Measurements from ENCODE around the gene NPPA.
A peak's percentile ranks its signal among the peaks of the same experiment; 100 is the strongest.
"Not testable (repeated sequence)": the region's sequence is repeated elsewhere in the genome, so short reads cannot be mapped to it uniquely, and the experiment has no call there.

NPPA gene

DNA sequence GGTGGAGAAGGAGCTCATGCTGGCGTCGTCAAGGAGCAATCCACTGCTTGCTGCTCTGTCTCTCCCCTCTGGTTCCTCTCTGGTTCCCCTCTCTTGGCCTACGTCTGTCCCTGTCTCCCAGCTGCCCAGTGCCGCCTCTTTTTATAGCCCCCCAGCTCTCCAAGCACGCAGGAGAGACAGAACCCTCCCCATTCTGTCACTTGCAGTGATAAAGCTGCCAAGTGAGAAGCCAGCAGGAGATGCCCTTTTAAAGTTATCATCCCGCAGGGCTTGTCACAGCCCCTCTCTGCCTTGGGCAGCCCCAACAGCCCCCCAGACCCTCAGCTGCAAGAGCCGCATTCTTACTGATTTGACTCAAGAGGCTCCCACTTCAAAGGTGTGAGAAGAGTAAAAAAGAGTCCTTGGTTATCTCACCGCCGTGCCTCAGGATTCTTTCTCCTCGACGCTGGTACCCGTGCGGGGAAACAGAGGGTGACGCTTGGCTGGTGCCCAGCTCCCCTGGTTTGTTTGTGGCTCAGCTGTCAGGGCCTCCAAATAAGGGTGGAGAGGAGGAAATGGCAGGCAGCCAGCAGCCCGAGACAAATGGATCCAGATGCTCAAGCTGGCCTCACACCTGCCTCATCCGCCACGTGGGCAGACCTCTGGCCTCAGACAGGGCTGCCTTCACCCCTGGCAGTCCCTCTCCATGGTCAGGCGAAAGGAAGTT lies at the start of gene NPPA:
TSS of gene NPPA (minus strand) at position 117 of the 706 bp plus-strand sequence. CDS start at position 18, 99 bp downstream.
- no peak for DNase-seq (ENCODE audit: low read depth in 2 of 2)

DNA sequence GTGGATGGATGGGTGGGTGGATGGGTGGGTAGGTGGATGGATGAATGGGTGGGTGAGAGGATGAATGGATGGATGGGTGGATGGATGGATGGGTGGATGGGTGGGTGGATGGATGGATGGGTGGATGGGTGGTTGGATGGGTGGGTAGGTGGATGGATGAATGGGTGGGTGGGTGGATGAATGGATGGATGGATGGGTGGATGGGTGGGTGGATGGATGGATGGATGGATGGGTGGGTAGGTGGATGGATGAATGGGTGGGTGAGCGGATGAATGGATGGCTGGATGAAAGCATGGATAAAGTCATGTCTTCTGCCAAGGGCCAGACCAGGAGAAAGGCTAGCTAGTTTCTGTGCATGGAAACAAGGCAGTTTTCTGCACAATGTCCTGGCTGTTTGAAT lies 46.9 kb upstream of the NPPA start:
- not testable (repeated sequence) for DNase-seq (ENCODE audit: low read depth in 2 of 2)

DNA sequence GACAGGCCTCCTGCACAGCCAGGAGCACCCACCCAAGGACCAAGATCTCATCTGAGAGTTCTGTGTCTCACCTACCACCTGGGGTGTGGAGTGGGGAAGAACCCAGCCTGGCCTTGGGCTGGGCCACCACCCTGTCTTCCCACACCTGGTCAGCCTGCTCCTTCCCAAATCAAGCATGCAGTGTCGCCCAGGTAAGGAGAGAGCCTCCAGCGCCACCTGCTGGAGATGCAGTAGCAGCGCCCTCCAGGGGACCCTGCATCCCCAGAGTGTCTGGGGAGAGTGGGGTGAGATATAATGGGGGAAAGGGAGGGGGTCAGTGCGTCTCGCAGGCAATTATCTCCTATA lies 46.3 kb upstream of the NPPA start:
- peak; percentile 55 to 67 for DNase-seq (ENCODE audit: low read depth in 2 of 2)

- DNase-seq (ENCODE audit: low read depth in 2 of 2): no peak
These were observed 44.0 kb upstream of the NPPA start for GRCh38 chr1:11891433-11892186.

DNA sequence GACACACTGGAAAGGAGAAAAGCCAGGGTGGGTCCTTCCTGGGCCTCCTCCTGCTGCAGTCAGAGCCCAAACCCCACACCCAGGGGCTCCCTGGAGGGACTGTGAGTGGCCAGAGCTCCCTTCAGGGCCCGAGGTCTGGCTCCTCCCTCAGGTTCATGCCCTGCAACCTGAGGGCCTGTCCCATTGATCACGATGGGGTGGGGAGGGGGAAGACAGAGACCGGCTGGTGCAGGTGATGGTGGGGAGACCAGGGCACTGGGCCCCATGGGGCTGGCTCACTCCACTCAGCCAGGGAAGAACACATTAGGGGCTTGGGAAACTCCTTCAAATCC lies 41.3 kb upstream of the NPPA start:
- no peak for DNase-seq (ENCODE audit: low read depth in 2 of 2)

GRCh38 chr1:11888206-11888876 lies 40.8 kb upstream of the NPPA start:
- no peak for DNase-seq (ENCODE audit: low read depth in 2 of 2)

- DNase-seq (ENCODE audit: low read depth in 2 of 2): no peak
These were observed 40.1 kb upstream of the NPPA start for GRCh38 chr1:11887666-11888007.

DNA sequence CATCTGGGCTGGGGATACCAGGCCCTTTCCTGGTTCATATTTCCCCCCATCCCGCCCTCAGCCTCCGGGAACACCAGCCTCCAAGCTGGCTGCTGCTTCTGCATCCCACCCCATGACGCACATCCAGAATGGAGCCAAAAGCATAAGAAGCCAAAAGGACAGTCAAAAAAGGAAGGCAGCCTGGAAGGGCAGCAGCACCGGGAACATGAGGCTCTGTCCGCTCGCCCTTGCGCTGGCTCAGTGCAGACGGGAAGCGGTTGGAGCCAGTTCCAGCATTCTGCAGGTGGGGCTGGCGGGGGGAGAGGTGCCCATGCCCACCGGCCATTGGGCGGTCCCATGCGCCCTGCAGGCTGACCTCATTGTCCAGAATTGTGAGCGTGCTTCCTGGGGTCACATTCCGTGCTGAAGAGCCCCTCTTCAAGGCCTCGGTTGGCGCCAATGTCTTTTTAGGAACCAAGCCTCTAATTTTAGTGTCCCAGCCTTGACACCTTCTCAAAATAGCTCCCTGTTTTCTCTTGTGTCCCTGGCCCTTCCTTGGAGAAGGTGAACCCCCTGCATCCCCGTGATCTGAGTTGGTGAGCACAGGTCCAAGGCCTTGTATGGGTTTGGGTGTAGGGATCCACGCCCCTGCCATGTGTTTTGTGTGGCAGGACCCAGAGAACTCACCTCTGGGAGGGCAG lies 39.5 kb upstream of the NPPA start:
- no peak for DNase-seq (ENCODE audit: low read depth in 2 of 2)

DNA sequence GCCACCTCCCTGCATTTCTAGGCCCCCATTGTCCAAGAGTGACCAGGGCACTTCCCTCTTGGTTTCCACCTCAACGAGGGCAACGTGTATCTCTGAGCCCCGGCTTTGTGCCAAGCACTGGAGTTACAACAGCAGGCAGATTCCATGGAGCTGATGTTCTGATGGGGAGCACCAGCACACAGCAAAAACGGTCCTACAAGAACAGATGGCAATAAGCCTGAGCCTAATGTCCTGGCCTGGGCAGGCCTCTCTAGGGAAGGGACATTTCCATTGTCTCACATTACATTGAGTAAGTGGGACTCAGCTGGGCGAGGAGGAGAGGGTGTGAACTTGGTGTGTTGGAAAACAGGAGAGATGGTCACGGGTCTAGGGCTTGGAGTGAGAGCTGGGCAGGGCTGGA lies 38.3 kb upstream of the NPPA start:
- no peak for DNase-seq (ENCODE audit: low read depth in 2 of 2)

DNA sequence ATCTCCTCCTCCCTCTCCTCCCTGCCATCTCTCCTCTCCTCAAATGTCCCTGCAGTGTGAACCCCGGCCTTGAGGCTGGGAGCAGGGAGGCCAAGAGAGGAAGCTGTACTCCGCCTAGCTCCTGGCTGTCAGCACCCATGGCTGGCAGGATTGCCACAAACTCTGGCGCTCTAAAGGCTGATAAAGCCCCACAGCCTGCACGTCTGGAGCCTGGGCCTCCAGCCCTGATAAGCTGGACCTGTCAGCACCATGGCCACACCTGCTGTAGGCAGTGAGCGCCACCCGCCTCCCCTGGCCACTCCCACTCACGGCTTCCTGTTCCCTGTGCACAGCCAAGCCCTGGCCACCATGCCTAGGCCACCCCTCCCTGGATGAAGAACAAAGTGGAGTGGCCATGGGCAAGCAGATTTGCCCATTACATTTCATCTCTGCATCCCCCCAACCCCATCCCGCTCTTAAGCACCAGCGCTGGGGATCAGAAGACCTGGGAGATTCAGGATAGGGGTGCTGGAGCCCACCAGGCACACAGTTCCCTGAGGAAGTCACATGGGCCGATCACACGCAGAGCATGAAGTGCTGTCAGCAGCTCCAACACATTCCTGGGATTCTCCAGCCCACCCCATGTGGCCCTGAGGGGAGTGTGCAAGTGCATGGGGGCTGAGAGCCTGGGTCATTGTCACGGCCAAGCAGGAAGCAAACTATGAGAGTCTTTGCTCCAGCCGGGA lies 35.4 kb upstream of the NPPA start:
- no peak for DNase-seq (ENCODE audit: low read depth in 2 of 2)

- DNase-seq (ENCODE audit: low read depth in 2 of 2): no peak
These were observed 34.3 kb upstream of the NPPA start for GRCh38 chr1:11881749-11882441.

DNA sequence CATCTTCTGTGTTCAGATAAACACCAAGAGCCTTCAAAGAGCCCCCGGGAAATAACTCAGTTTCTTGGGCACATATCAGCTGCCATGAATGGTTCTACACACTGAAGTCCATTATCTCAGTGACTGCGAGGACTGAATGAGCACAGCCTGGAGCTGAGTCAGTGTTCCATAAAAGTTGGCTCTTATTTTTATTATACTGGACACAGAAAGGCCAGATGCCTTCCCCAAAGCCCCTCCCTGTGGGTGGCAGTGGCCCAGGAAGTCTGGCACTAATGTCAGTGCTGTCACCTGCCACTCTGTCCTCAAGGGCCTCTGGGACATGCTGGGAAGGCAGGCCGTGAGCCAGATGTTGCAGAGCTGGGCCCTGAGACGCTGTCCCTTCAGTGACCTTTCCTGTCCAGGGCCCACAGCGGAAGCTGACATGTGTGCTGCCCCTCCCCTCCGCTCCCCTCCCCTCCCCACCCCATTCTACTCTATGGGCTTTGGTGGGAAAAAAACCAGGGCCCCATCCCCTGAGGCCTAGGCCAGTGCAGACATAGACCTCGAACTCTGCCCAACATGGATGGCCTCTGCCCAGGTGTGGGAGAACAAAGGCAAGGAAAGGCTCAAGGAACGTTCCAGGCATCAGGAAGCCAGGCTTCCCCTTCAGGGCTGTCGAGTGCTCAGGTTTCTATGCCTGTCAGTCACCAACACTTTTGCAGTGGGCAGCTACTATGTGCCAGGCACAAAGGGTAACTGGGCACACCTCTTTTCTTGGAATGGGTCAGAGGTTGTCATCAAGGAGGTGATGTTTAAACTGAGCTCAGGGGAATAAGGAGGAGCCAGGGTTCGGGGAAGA lies 33.5 kb upstream of the NPPA start:
- DNase-seq (ENCODE audit: low read depth in 2 of 2): no peak

- no peak for DNase-seq (ENCODE audit: low read depth in 2 of 2)
These were observed 32.6 kb upstream of the NPPA start for GRCh38 chr1:11880181-11880575.

- no peak for DNase-seq (ENCODE audit: low read depth in 2 of 2)
These were observed 32.0 kb upstream of the NPPA start for GRCh38 chr1:11879311-11880180.

DNA sequence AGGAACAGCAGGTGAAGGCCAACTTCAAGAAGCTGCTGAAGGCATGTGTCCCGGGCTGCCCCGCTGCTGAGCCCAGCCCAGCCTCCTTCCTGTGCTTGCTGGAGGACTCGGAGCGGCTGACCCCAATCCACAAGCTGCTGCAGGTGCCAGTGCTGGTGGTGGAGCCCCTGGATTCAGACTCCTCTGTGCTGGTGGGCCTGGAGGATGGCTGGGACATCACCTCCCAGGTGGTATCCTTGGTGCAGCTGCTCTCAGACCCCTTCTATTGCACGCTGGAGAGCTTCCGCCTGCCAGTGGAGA lies 31.3 kb upstream of the NPPA start:
- no peak for DNase-seq (ENCODE audit: low read depth in 2 of 2)

- no peak for DNase-seq (ENCODE audit: low read depth in 2 of 2)
These were observed 30.7 kb upstream of the NPPA start for GRCh38 chr1:11878081-11878890.

DNA sequence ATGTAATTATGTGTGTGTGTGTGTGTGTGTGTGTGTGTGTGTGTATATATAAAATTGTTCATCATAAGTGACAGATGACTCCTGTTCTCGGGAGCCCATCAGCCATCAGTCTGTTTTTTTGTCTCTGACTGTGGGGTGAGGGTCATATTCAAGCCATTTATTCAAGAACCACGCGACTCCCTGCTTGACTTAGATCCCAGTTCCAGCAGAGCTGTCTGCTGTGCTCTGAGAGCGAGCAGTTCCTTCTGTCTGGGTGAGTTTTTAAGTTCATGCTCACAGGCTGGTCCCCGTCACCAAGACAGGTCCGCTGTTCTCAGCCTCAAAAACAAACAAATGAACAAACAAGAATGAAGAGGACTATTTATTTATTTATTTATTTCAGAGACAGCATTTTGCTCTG lies 29.5 kb upstream of the NPPA start:
- no peak for DNase-seq (ENCODE audit: low read depth in 2 of 2)

GRCh38 chr1:11875094-11875493 lies 27.5 kb upstream of the NPPA start:
- DNase-seq (ENCODE audit: low read depth in 2 of 2): no peak

DNA sequence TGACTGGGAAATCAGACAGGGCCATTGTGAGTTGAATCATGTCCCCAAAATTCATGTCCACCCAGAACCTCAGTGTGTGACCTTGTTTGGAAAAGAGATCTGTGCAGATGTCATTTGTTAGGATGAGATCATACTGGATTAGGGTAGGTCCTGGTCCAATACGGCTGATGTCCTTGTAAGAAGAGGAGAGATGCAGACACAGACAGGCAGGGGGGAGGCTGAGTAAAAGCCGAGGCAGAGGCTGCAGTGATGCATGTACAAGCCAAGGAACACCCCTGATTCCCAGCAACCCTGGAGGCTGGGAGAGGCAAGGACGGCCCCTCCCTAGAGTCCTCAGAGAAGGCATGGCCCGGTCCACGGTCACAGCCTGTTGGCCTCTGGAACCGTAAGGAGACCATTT lies 27.0 kb upstream of the NPPA start:
- DNase-seq (ENCODE audit: low read depth in 2 of 2): no peak

Measured in stimulated activated CD4-positive, alpha-beta T cell treated with anti-CD3 and anti-CD28 coated beads, Interleukin-1b, Interleukin-23, amount 100 ng/mL, for 4 hours (primary cell).